Glomerular visceral epithelial cell (primary cell): ENCODE results near the gene NAGS.
"Not testable (repeated sequence)": the region's sequence is repeated elsewhere in the genome, so short reads cannot be mapped to it uniquely, and the experiment has no call there.

Experiments used
- DNase-seq: peaks from one replicate; pipeline ENCODE4 v3.0.0-alpha.2; 2016; ENCODE audit errors: extremely low spot score

The NAGS gene

DNA sequence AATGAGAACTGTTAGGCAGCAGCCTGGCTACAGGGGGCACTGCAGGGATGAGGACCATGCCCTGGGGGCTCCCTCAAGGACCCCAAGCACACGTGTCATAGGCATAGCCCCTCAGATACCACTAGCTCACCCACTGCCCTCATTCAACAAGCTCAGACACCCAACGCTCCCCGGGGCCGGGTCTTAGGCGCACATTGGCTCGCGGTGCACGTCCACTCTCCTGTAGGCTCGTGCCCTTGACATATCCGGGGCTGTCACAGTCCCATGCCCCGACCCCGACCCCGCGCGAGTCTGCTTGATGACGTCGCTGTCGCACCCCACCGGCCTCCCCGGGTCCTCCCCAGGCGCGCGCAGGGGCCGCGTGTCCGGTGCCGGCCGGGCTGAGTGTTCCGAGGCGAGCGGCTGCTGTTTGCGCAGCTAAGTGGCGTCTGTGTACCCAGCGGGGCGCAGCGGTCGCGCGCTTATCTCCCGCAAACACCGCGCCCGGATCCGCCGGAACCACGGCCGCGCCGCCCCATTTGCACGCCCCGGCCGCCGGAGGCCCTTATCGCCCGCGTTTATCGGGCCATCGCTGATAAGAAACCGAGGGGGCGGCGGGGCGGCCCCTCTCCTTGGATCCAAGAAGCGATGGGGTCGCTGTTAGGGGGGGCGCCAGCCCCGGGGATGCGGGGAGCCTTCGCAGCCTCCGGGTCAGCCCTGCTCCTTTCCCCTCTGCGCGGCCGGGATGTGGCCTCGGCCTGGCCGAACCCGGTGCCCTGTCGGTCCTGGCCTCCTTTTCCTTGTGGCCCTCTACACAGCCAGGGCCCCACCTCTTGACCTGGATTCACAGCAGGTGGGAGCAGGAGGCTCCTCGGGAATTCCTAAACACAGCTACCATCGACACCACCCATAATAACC is 20.7 kb upstream of the NAGS start:
- DNase-seq = no peak

DNA sequence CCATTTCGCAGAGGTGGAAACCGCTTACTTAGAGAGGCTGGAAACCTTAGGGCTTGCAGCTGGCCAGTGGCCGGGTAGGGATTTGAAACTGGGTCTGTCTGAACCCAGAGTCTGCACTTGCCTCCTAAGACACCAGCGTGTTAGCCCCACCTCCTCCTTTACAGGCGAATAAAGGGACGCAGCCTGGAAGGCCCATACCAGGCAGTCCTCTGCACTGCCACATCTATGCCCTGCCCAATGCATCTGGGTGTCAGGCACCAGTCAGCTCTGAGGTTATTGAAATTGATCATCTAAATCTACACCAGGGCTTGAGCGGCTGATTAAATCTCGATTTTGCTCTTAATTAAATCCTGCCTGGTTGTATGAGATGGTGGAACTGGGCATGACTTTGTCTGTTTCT is 19.9 kb upstream of the NAGS start:
- DNase-seq = no peak

- DNase-seq = no peak
These were observed 18.0 kb upstream of the NAGS start for GRCh38 chr17:43986225-43986981.

DNA sequence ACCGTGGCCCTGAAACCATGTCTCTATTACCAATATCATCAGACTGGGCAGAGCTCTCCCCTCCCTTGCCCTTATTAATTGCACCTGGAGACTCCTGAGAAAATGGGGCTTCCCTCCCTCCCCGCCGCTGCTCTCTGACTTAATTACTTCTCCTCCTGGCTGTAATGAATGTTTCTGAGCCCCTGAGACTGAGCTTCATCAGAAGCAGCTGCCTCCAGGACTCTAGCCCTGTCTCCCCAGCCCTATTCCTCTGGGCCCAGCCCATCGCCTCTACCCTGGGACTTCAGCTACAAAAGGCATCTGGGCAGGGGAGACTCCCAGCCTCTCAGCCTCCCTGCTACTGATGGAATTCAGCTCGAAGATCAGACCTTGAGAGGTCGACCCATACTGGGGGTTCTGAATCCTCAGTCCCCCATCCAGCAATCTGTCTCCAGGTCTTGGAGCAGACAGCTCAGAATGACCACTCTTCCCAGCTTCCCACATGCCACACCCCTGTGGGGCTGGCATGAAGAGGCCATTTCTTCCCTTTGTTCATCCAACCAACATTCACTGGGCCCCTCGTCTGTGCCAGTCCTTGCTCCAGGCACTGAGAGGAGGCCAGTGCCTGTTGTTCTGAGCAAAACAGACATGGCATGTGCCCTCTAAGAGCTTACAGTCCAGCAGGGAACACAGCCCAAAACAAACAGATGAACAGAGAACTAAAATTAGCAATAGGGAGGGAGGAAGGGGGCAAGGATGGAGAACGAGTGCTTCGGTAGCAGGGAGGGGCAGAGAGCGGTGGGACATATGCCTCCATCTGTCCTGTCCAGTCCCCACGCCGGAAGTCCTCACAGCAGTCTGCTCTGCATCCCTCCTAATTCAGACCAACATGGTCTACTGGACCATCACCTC is 17.0 kb upstream of the NAGS start:
- DNase-seq = no peak

DNA sequence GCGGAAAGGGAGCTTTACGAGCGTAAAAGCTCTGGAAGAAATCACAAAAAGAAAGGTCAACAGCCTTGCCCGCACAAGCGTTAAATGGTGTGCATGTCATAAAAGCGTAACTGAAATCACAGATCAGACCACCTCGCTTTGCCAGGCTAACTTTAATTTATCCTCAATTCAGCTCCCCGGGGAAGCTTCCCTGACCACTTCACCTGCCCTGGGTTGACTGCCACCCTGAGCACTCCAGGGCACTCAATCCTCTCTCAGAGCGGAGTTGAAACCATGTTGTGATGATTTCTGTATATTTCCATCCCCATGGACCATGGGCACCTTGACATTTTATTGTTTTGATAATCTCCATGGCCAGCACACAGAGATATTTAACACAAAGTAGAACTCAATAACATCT is 16.1 kb upstream of the NAGS start:
- no peak for DNase-seq

DNA sequence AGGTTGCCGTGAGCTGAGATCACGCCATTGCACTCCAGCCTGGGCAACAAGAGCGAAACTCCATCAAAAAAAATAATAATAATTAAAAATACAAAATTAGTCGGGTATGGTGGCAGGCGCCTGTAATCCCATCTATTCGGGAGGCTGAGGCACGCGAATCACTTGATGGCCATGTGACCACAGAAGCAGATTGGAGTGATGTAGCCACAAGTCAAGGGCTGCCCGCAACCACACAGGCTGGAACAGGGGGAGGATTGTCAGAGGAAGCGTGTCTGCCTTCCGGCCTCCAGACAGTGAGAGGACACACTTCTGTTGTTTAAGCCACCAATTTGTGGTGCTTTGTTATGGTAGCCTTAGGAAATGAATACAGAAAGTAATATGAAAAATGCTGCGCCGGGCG is 11.8 kb upstream of the NAGS start:
- DNase-seq = no peak

- peak; percentile 70 for DNase-seq
These were observed 9.9 kb upstream of the NAGS start for GRCh38 chr17:43994272-43995149.

DNA sequence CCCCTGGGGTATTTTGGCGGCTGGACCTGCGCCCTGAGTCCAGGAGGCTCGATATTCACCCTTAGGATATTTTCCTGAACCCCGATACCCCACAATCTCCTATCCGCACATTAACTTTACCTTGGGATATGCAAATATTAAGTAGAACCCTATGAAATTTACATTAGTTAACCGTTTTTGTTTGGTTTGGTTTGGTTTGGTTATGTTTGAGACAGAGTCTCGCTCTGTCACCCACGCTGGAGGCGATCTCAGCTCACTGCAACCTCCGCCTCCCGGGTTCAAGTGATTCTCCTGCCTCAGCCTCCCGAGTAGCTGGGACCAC is 9.3 kb upstream of the NAGS start:
- DNase-seq = no peak

DNA sequence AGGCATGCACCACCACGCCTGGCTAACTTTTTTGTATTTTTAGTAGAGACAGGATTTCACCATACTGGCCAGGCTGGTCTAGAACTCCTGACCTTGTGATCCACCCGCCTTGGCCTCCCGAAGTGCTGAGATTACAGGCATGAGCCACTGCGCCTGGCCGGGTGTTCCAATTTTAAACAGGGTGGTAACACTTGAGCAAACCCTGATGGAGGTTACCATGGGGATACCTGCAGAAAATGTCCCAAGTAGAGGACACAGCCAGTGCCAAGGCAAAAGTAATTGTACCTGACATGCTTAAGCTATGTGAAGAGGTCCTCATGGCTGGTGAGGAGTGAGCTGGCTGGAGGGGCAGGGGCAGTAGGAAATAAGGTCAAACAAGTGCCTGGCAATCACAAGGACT is 7.2 kb upstream of the NAGS start:
- not testable (repeated sequence) for DNase-seq

GRCh38 chr17:43998552-43998951 is 5.9 kb upstream of the NAGS start:
- no peak for DNase-seq

DNA sequence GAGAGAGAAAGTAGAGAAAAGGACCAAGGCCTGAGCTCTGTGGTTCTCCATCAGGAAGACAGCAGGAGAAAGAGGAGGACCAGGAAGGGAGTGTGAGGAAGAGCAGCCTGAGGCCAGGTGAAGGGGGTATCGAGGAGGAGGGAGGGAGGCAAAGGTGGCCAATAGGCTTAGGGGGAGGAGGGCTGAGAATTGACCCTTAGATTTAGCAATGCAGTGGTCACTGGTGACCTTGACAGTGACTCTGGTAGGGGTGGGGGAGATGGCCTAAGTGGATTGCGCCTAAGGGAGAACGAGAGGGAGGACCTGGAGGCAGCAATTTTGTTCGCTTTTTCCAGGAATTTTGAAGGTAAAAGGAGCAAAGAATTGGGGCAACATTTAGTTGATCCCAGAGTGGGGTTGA is 5.4 kb upstream of the NAGS start:
- DNase-seq = no peak

GRCh38 chr17:44000141-44000860 is 4.1 kb upstream of the NAGS start:
- DNase-seq = no peak

DNA sequence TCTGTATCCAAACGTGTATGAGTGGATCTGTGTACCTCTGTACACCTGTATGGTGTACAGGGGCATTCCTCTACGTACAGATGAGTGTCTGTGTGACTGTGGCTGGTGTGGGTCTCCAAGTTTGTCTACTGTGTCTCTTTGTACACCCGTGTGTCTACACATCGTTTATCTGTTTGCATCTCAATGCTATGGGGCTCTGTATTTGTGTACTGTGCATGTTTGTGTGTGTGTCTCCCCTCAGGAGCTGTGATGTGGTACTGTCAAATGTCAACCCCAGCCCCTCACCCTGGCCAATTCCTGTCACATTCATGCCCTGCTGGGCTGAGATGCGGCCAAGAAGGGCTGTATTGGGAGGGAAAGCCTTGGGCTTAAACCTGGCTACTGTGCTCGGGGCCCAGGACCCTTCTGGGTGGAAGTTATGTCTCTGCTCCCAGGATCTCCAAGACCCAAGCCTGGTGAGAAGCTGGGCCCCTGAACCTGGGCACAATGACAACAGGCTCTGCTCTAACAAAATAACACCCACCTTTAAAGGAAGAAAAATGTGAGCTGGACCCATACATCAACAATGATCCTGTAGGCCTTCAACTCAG is 3.5 kb upstream of the NAGS start:
- DNase-seq = no peak

DNA sequence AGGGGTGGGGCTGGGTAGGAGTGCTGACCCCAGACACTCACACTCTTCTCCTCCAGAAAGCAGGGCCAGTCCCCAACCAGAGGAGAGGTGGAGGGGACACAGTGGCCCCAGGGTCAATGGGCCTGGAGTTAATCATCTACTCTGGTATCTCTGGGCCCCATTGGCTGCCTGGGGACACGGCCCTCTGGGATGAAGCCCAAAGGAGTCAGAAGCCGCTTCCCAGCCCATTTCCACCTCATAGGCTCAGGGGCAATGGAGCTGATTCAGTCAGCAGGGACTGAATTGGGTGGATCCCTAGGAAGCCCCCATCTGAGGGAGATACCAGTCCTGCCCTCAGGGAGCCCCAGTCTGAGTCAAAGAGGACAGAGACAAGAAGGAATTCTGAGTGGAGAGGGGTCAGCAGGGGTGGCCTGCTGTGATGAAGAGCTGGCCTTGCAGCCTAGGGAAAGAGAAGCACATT is 2.9 kb upstream of the NAGS start:
- no peak for DNase-seq

GRCh38 chr17:44002141-44002848 is 2.1 kb upstream of the NAGS start:
- no peak for DNase-seq

DNA sequence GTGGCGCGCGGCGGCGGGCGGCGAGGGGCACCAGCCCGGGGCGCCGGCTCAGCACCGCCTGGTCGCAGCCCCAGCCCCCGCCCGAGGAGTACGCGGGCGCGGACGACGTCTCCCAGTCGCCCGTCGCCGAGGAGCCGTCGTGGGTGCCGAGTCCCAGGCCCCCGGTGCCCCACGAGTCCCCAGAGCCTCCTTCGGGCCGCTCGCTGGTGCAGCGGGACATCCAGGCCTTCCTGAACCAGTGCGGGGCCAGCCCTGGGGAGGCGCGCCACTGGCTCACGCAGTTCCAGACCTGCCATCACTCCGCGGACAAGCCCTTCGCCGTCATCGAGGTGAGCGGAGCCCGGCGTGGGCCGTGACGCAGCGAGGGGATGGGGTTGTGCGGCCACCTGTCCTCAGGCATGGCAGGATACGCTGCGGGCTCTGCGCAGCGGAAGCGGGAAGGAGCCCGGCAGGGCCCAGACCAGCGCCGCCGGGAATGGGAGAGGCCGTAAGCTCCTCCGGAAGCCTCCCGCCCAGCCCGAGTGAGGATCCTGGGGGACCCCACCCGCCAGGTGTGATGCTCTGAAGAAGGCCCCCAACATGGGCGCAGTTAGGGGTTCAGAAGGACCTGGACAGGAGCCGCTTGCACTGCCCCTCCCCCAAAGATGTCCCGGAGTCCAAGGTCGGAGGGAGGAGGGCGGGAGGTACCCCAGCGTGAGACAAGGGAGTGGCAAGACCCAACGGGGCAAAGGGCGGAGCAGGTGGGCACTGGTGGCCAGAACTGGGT is 522 bp downstream of the NAGS start:
- no peak for DNase-seq

GRCh38 chr17:44005527-44006271 is 1.3 kb downstream of the NAGS start:
- DNase-seq = no peak

DNA sequence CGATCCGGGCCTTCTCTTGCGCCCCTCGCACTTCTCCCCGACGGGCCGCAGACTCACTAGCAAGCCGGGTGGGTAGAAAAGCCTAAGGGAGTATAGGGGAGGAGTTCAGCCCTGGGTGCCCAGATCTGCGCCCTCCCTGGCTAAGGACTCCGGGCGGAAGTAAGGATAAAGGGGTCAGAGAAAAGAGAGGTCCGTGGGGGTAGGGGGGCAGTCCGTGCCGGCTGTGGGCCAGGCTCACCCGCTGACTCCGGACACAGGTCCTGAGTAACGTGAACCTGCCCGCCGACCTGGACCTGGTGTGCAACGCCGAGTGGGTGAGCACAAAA is 1.8 kb downstream of the NAGS start:
- no peak for DNase-seq
